H1 (cell line): ENCODE data around the gene USP6. TPM values are rescaled to one million over a fixed set of nuclear protein-coding genes. Genes with fewer than 3 reads are reported as not detected.

Source experiments
- CTCF ChIA-PET: fragments of 300-600 bp; sonication (Branson Sonifier 250); formaldehyde crosslinking; loops from one replicate; lab custom pipeline; 2021; ENCODE audit not compliant: partially characterized antibody; lab: Charles Lee
- POLR2A ChIA-PET: fragments of 300-600 bp; sonication (Branson Sonifier 250); formaldehyde crosslinking; loops from one replicate; lab custom pipeline; 2021; ENCODE audit warnings: inconsistent platforms; ENCODE audit not compliant: partially characterized antibody; lab: Charles Lee
- DNase-seq, 2 experiments: peaks; one replicate each; pipeline versions ENCODE4 v3.0.0 to v3.0.0-alpha.2; 2010 to 2022; ENCODE audit warnings: low spot score in 2 of 2, low read depth in 1 of 2, mixed read lengths in 1 of 2
- FAIRE-seq: peaks from 2 replicates; lab custom pipeline; 2011; peaks lifted over from hg19 to GRCh38; lab: Jason Lieb, UNC
- H2AFZ ChIP-seq: 2 replicates; pipeline ENCODE4 v1.8.1; 2012; ENCODE audit warnings: low read length, inconsistent platforms
- H2AK5ac ChIP-seq: 2 replicates; pipeline ENCODE4 v1.6.1; 2013; ENCODE audit warnings: low read depth, low read length
- H2BK120ac ChIP-seq: replicated peaks from 2 replicates; pipeline ENCODE3; 2013; ENCODE audit warnings: low read depth, low read length, inconsistent platforms
- H2BK12ac ChIP-seq: 2 replicates; pipeline ENCODE4 v1.6.1; 2013; ENCODE audit warnings: low read depth, low read length
- H2BK15ac ChIP-seq: 2 replicates; pipeline ENCODE4 v1.6.1; 2013; ENCODE audit warnings: low read length
- H2BK20ac ChIP-seq: 2 replicates; pipeline ENCODE4 v1.6.1; 2013; ENCODE audit warnings: low read length
- H2BK5ac ChIP-seq: 2 replicates; pipeline ENCODE4 v1.6.1; 2013; ENCODE audit warnings: low read depth, low read length
- H3K14ac ChIP-seq: 2 replicates; pipeline ENCODE4 v1.6.1; 2013; ENCODE audit warnings: inconsistent platforms; ENCODE audit not compliant: insufficient read length
- H3K18ac ChIP-seq: 2 replicates; pipeline ENCODE4 v1.6.1; 2013; ENCODE audit warnings: low read length; ENCODE audit errors: extremely low read depth
- H3K23ac ChIP-seq: 2 replicates; pipeline ENCODE4 v1.6.1; 2013; ENCODE audit warnings: inconsistent platforms; ENCODE audit not compliant: insufficient read length
- H3K23me2 ChIP-seq: 2 replicates; pipeline ENCODE4 v1.6.1; 2013; ENCODE audit warnings: low read depth, low read length
- H3K27ac ChIP-seq: 2 replicates; pipeline ENCODE4 v1.6.1; 2011; ENCODE audit warnings: low read depth, low read length, inconsistent platforms
- H3K27me3 ChIP-seq, 4 experiments: replicated peaks in 1 of 4; 1 replicate in 1 of 4; 2 replicates in 3 of 4; pipeline versions ENCODE4 v1.6.1 to v1.8.1; 2011 to 2013; ENCODE audit warnings: low read length in 3 of 4, mild to moderate bottlenecking in 3 of 4, inconsistent platforms in 2 of 4, mixed read lengths in 2 of 4, moderate library complexity in 1 of 4; ENCODE audit not compliant: control insufficient read depth in 3 of 4, insufficient read depth in 3 of 4; ENCODE audit errors: extremely low read depth in 1 of 4
- H3K36me3 ChIP-seq, 4 experiments: 2 replicates each; pipeline versions ENCODE4 v1.6.1 to v1.8.1; 2011 to 2013; ENCODE audit warnings: mild to moderate bottlenecking in 4 of 4, low read length in 3 of 4, moderate library complexity in 2 of 4, control low read depth in 1 of 4, inconsistent platforms in 1 of 4; ENCODE audit not compliant: insufficient read depth in 4 of 4, control insufficient read depth in 2 of 4
- H3K4ac ChIP-seq: replicated peaks from 2 replicates; pipeline ENCODE3; 2013; ENCODE audit warnings: low read length, low read depth, mixed read lengths, inconsistent platforms; ENCODE audit not compliant: insufficient read length
- H3K4me1 ChIP-seq, 4 experiments: replicated peaks in 1 of 4; 1 replicate in 1 of 4; 2 replicates in 3 of 4; pipeline versions ENCODE4 v1.6.1 to v1.8.1; 2011 to 2013; ENCODE audit warnings: low read length in 3 of 4, inconsistent platforms in 2 of 4, mixed read lengths in 1 of 4; ENCODE audit not compliant: insufficient read depth in 4 of 4, control insufficient read depth in 3 of 4
- H3K4me2 ChIP-seq, 2 experiments: 2 replicates each; pipeline versions ENCODE4 v1.6.1 to v1.8.1; 2011 to 2013; ENCODE audit warnings: low read depth in 2 of 2, low read length in 2 of 2, control low read depth in 1 of 2, inconsistent platforms in 1 of 2, mild to moderate bottlenecking in 1 of 2; ENCODE audit not compliant: insufficient read depth in 1 of 2
- H3K4me3 ChIP-seq, 4 experiments: fragments of 200-600, 300-600 bp in 1 of 4; sonication (generic), shearing (Covaris generic), sonication (Bioruptor Twin) in 1 of 4; 2 replicates each; pipeline versions ENCODE4 v1.5.1 to v1.8.1; 2011 to 2016; ENCODE audit warnings: low read length in 4 of 4, low read depth in 3 of 4, control low read depth in 2 of 4, inconsistent platforms in 2 of 4, mild to moderate bottlenecking in 2 of 4, mixed read lengths in 1 of 4, moderate library complexity in 1 of 4; ENCODE audit not compliant: insufficient read depth in 2 of 4; ENCODE audit errors: extremely low read depth in 1 of 4
- H3K56ac ChIP-seq: replicated peaks from 2 replicates; pipeline ENCODE3; 2013; ENCODE audit warnings: low read depth, mild to moderate bottlenecking, mixed read lengths, low read length, inconsistent platforms; ENCODE audit not compliant: insufficient read length
- H3K79me1 ChIP-seq: 2 replicates; pipeline ENCODE4 v1.6.1; 2013; ENCODE audit warnings: low read depth, low read length, control low read depth
- H3K79me2 ChIP-seq, 2 experiments: 2 replicates each; pipeline versions ENCODE4 v1.6.1 to v1.8.1; 2012 to 2013; ENCODE audit warnings: low read length in 2 of 2, mild to moderate bottlenecking in 2 of 2, inconsistent platforms in 1 of 2; ENCODE audit not compliant: insufficient read depth in 2 of 2, control insufficient read depth in 1 of 2
- H3K9ac ChIP-seq, 4 experiments: replicated peaks in 1 of 4; 1 replicate in 1 of 4; 2 replicates in 3 of 4; pipeline versions ENCODE4 v1.6.1 to v1.8.1; 2011 to 2013; ENCODE audit warnings: low read depth in 3 of 4, low read length in 3 of 4, control low read depth in 2 of 4, mild to moderate bottlenecking in 2 of 4, moderate library complexity in 2 of 4, inconsistent platforms in 1 of 4; ENCODE audit errors: extremely low read depth in 1 of 4
- H3K9me3 ChIP-seq, 2 experiments: 2 replicates each; pipeline versions ENCODE4 v1.6.1 to v1.8.1; 2012 to 2013; ENCODE audit warnings: mild to moderate bottlenecking in 2 of 2, moderate library complexity in 2 of 2, control low read depth in 1 of 2, inconsistent platforms in 1 of 2, low read depth in 1 of 2, low read length in 1 of 2, mixed read lengths in 1 of 2; ENCODE audit not compliant: insufficient read depth in 2 of 2
- H4K20me1 ChIP-seq, 2 experiments: replicated peaks in 1 of 2; 2 replicates each; pipeline versions ENCODE3 to v1.8.1; 2011 to 2013; ENCODE audit warnings: inconsistent platforms in 2 of 2, low read length in 2 of 2, mild to moderate bottlenecking in 1 of 2; ENCODE audit not compliant: insufficient read depth in 2 of 2, control insufficient read depth in 1 of 2
- H4K5ac ChIP-seq: 2 replicates; pipeline ENCODE4 v1.6.1; 2013; ENCODE audit warnings: low read length, low read depth, mixed read lengths, inconsistent platforms; ENCODE audit not compliant: insufficient read length
- H4K8ac ChIP-seq: 2 replicates; pipeline ENCODE4 v1.8.0; 2013; ENCODE audit warnings: mild to moderate bottlenecking, moderate library complexity, low read length, inconsistent platforms; ENCODE audit not compliant: insufficient read depth; ENCODE audit errors: extremely low read depth
- H4K91ac ChIP-seq: replicated peaks from 2 replicates; pipeline ENCODE3; 2013; ENCODE audit warnings: low read length, mixed read lengths, inconsistent platforms; ENCODE audit not compliant: insufficient read length
- BCL11A ChIP-seq, 2 experiments: IDR thresholded peaks; one replicate each; pipeline ENCODE4 v1.6.1; 2011; ENCODE audit warnings: low read depth in 2 of 2, low read length in 2 of 2, mild to moderate bottlenecking in 2 of 2
- MAX ChIP-seq: IDR thresholded peaks from 2 replicates; pipeline ENCODE4 v1.6.1; 2012; ENCODE audit warnings: inconsistent platforms
- NRF1 ChIP-seq: IDR thresholded peaks from 2 replicates; pipeline ENCODE4 v1.6.1; 2011; ENCODE audit warnings: mild to moderate bottlenecking, low read depth, low read length, improper control_type of control experiment
- PHF8 ChIP-seq: fragments of 200-600 bp; sonication (generic); conservative IDR thresholded peaks from 2 replicates; pipeline ENCODE4 v1.7.1; 2012; ENCODE audit warnings: low read depth, mild to moderate bottlenecking, inconsistent platforms, low read length, moderate library complexity
- POLR2A ChIP-seq, 2 experiments: IDR thresholded peaks; 1 replicate in 1 of 2; 2 replicates in 1 of 2; pipeline ENCODE4 v1.6.1; 2011; ENCODE audit warnings: low read depth in 2 of 2, low read length in 2 of 2, mild to moderate bottlenecking in 2 of 2; ENCODE audit errors: control extremely low read depth in 1 of 2
- SP1 ChIP-seq: IDR thresholded peaks from 2 replicates; pipeline ENCODE4 v1.6.1; 2011; ENCODE audit warnings: low read depth, low read length
- SRF ChIP-seq: IDR thresholded peaks from 2 replicates; pipeline ENCODE4 v1.6.1; 2011; ENCODE audit warnings: mild to moderate bottlenecking, low read depth, low read length, moderate library complexity
- USF2 ChIP-seq: IDR thresholded peaks from 2 replicates; pipeline ENCODE4 v1.6.1; 2011; ENCODE audit warnings: low read length, improper control_type of control experiment
- WGBS, 2 experiments: shearing (Covaris generic) in 1 of 2; methylation state at CpG; one replicate each; pipeline versions ENCODE4 v1.1.6 to v1.1.7; 2013 to 2015; ENCODE audit warnings: low lambda C conversion rate in 2 of 2, mixed read lengths in 2 of 2, inconsistent platforms in 1 of 2, low coverage in 1 of 2, missing lambda C conversion rate in 1 of 2; ENCODE audit not compliant: insufficient replicate concordance in 2 of 2, insufficient coverage in 1 of 2, insufficient read length in 1 of 2; ENCODE audit errors: extremely low coverage in 1 of 2, missing lambda C conversion rate in 1 of 2; 5-methylcytosine and 5-hydroxymethylcytosine counted together
- polyA plus RNA-seq, 7 experiments: library from polyadenylated mRNA; depleted of rRNA in 3 of 7; stranded (reverse) in 5 of 7; unstranded in 2 of 7; fragments of >200 nt in 5 of 7; fragments of 200-250 nt in 2 of 7; gene quantifications; 1 replicate in 5 of 7; 2 replicates in 1 of 7; 4 replicates in 1 of 7; pipeline versions ENCODE4 v1.2.1 to v1.2.3, GENCODE V29; 2011 to 2013; ENCODE audit warnings: missing spikeins in 2 of 7, mixed read lengths in 2 of 7
- total RNA-seq: library from RNA; stranded (reverse); fragmentation: NEBNext Ultra II Directional; extraction: Animal tissue kit (Norgen Biotek cat#: 25700); gene quantifications from 2 replicates; pipeline ENCODE4 v1.2.1, GENCODE V29; 2021

The USP6 gene
- total and polyA plus RNA-seq, 2 of the 8 experiments (the other 6 are each of a cell fraction or from before 2014, with no cell fraction given) = 0.08 to 0.32 TPM

DNA sequence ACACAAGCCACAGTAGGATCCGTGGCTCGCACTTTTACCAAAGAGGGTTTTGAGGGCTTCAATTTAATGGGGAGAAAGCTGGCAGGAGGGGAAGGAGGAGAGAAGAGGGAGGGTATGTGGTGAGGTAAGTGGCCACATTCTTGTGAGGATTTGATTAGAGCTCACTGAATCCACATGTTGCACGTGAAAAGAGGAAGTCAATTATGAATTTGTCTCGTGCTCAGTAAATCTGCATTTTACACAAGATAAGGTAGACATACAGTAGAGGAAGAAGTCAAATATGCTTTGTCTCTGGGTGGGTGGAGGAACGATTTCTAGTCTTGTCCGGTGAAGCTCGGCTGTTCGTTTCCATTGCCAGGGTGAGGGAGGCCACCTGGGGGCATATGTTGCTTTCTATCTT, 5.0 kb upstream of the USP6 start:
- Histone ChIP-seq H4K20me1 (peaks cover 0 to 3% of the 10 kb centered on the region in 2 experiments), H2BK12ac (peak overlapping the region; percentile 80), H3K23ac (no peak overlapping the region), H3K4me2 (peak overlapping the region; percentile 85 to 88), H3K79me2 (peaks cover 0 to 17% of the 10 kb centered on the region in 2 experiments; a peak in 2 of 4 replicates), H3K23me2 (peaks cover 12% of the 10 kb centered on the region), H3K14ac (no peak overlapping the region), H2AFZ (peak overlapping the region; percentile 47; the same call in 1 of the 2 replicates), H3K79me1 (peaks cover 6% of the 10 kb centered on the region), H3K27ac (no peak overlapping the region; the same call in 1 of the 2 replicates), H2BK5ac (no peak overlapping the region), H3K4me1 (peaks cover 0 to 5% (median 2%) of the 10 kb centered on the region in 4 experiments; a peak in 2 of 7 replicates), H2BK20ac (no peak overlapping the region), H2BK120ac (no peak overlapping the region), H3K18ac (peak overlapping the region; percentile 48; the same call in 1 of the 2 replicates), H4K5ac (no peak overlapping the region), H2BK15ac (no peak overlapping the region), H3K4me3 (peak overlapping the region; percentile 70 to 79 (median 74)), H3K9ac (peak overlapping the region in 3 of 4 experiments; percentile 60 to 86 (median 82); a peak in 6 of 7 replicates), H3K27me3 (no peaks in the 10 kb centered on the region), H4K91ac (no peak overlapping the region), H4K8ac (no peak overlapping the region), H3K56ac (no peak overlapping the region), H3K4ac (no peak overlapping the region), H3K9me3 (peaks cover 5 to 8% of the 10 kb centered on the region in 2 experiments; a peak in 2 of 4 replicates), H3K36me3 (peaks cover 14 to 36% (median 28%) of the 10 kb centered on the region in 4 experiments; a peak in 7 of 8 replicates), H2AK5ac (0 out of 2 replicates have a peak overlapping the region, but pooled peaks have one; percentile 60)
- WGBS, 2 experiments = 33% methylated on average over 8 of the region's 8 CpGs; no CpG with 5 or more reads in 1 of the 2 experiments
- TF ChIP-seq BCL11A (IDR thresholded peaks at IDR 0.05; ENCODE audit: low read depth in 2 of 2, low read length in 2 of 2) = no peak
- no peak for TF ChIP-seq PHF8
- TF ChIP-seq MAX = peak; percentile 45; the same call in 1 of the 2 replicates
- TF ChIP-seq POLR2A (IDR thresholded peaks at IDR 0.05; ENCODE audit: control extremely low read depth in 1 of 2, low read depth in 2 of 2, low read length in 2 of 2) = no peak; a peak in 1 of 3 replicates
- no peak for TF ChIP-seq SRF
- TF ChIP-seq NRF1 = no peak
- TF ChIP-seq SP1 = no peak
- TF ChIP-seq USF2 = no peak
- FAIRE-seq = peak; percentile 50
- ChIA-PET POLR2A (interaction anchor here (0.7 to 3.7 kb wide), 13 partner anchors 9 to 162 kb away, joined by 3 to 28 read pairs (median 5); partner anchors contain the start of genes PFN1 and ZNF594), CTCF (interaction anchor here (1.2 to 1.7 kb wide), 3 partner anchors 11 to 49 kb away, joined by 3 to 4 read pairs (median 3); no protein-coding TSS in a partner anchor)
- DNase-seq = no peak
